IMR-90 (cell line): ENCODE data around the gene AJAP1. TPM values are rescaled to one million over a fixed set of nuclear protein-coding genes. Genes with fewer than 3 reads are reported as not detected.

Source experiments
- ATAC-seq: fragments of 200-7000 bp; cut with Tn5 transposase; 2 replicates; pipeline ENCODE4 v1.9.1; 2020; ENCODE audit warnings: low read depth, mild to moderate bottlenecking, moderate library complexity
- BruUV-seq: library from RNA; stranded (reverse); fragments of 400-500 nt; replicated peaks from 2 replicates; lab custom pipeline; 2021; lab: Mats Ljungman, UMichigan
- CTCF ChIA-PET: fragments of 300-600 bp; formaldehyde crosslinking; extraction: SDS; loops from one replicate; lab custom pipeline; 2021; ENCODE audit warnings: antibody characterized with exemption; lab: Yijun Ruan, JAX
- POLR2A ChIA-PET: fragments of 300-600 bp; sonication (Branson Sonifier 250); formaldehyde crosslinking; loops from one replicate; lab custom pipeline; 2022; ENCODE audit warnings: antibody characterized with exemption; ENCODE audit not compliant: unreplicated experiment; lab: Charles Lee
- DNase-seq: peaks from one replicate; pipeline ENCODE4 v3.0.0; 2013
- H2AFZ ChIP-seq: replicated peaks from 2 replicates; pipeline ENCODE3; 2013; ENCODE audit warnings: low read length, mild to moderate bottlenecking; ENCODE audit not compliant: poor library complexity
- H2AK5ac ChIP-seq: 2 replicates; pipeline ENCODE4 v1.6.1; 2013; ENCODE audit warnings: low read depth, low read length, inconsistent platforms
- H2AK9ac ChIP-seq: replicated peaks from 2 replicates; pipeline ENCODE3; 2013; ENCODE audit warnings: mild to moderate bottlenecking, low read depth, low read length, moderate library complexity; ENCODE audit not compliant: poor library complexity
- H2BK120ac ChIP-seq: 2 replicates; pipeline ENCODE4 v1.6.1; 2013; ENCODE audit warnings: low read depth, low read length, inconsistent platforms
- H2BK15ac ChIP-seq: 3 replicates; pipeline ENCODE4 v1.6.1; 2013; ENCODE audit warnings: low read depth, low read length, inconsistent platforms
- H2BK20ac ChIP-seq: 2 replicates; pipeline ENCODE4 v1.6.1; 2013; ENCODE audit warnings: low read depth, mild to moderate bottlenecking, inconsistent platforms, low read length, moderate library complexity
- H2BK5ac ChIP-seq: 2 replicates; pipeline ENCODE4 v1.6.1; 2013; ENCODE audit warnings: mild to moderate bottlenecking, low read depth, low read length, inconsistent platforms; ENCODE audit not compliant: poor library complexity, severe bottlenecking
- H3K14ac ChIP-seq: replicated peaks from 2 replicates; pipeline ENCODE4 v1.6.1; 2013; ENCODE audit warnings: low read depth, low read length, inconsistent platforms
- H3K18ac ChIP-seq: 2 replicates; pipeline ENCODE4 v1.6.1; 2013; ENCODE audit warnings: low read depth, low read length, control low read depth
- H3K23ac ChIP-seq: 2 replicates; pipeline ENCODE4 v1.6.1; 2013; ENCODE audit warnings: low read depth, low read length, inconsistent platforms
- H3K27ac ChIP-seq: 2 replicates; pipeline ENCODE4 v1.5.1; 2013; ENCODE audit warnings: mild to moderate bottlenecking, control low read depth, low read length; ENCODE audit not compliant: insufficient read depth
- H3K27me3 ChIP-seq: 2 replicates; pipeline ENCODE4 v1.6.1; 2013; ENCODE audit warnings: low read length; ENCODE audit not compliant: control insufficient read depth, insufficient read depth
- H3K36me3 ChIP-seq: 2 replicates; pipeline ENCODE4 v1.6.1; 2013; ENCODE audit warnings: low read length, mixed read lengths; ENCODE audit not compliant: control insufficient read depth, insufficient read depth
- H3K4ac ChIP-seq: 2 replicates; pipeline ENCODE4 v1.6.1; 2013; ENCODE audit warnings: low read depth, low read length, inconsistent platforms
- H3K4me1 ChIP-seq: 2 replicates; pipeline ENCODE4 v1.6.1; 2013; ENCODE audit warnings: low read length, mixed read lengths; ENCODE audit not compliant: control insufficient read depth, insufficient read depth
- H3K4me2 ChIP-seq: 2 replicates; pipeline ENCODE4 v1.6.1; 2013; ENCODE audit warnings: low read depth, mild to moderate bottlenecking, control low read depth, low read length, moderate library complexity
- H3K4me3 ChIP-seq: 2 replicates; pipeline ENCODE4 v1.5.1; 2013; ENCODE audit warnings: low read depth, mild to moderate bottlenecking, control low read depth, low read length, moderate library complexity; ENCODE audit not compliant: insufficient read depth
- H3K56ac ChIP-seq: 2 replicates; pipeline ENCODE4 v1.6.1; 2013; ENCODE audit warnings: low read length, inconsistent platforms; ENCODE audit not compliant: insufficient read depth; ENCODE audit errors: extremely low read depth
- H3K79me1 ChIP-seq, 2 experiments: 2 replicates each; pipeline ENCODE4 v1.6.1; 2013; ENCODE audit warnings: low read length in 2 of 2, inconsistent platforms in 1 of 2, low read depth in 1 of 2
- H3K9ac ChIP-seq: 2 replicates; pipeline ENCODE4 v1.6.1; 2013; ENCODE audit warnings: low read depth, low read length, control low read depth
- H3K9me1 ChIP-seq: 2 replicates; pipeline ENCODE4 v1.6.1; 2013; ENCODE audit warnings: low read length, inconsistent platforms; ENCODE audit not compliant: insufficient read depth
- H3K9me3 ChIP-seq: 2 replicates; pipeline ENCODE4 v1.6.1; 2013; ENCODE audit warnings: low read length; ENCODE audit not compliant: control insufficient read depth, insufficient read depth
- H4K20me1 ChIP-seq: 2 replicates; pipeline ENCODE4 v1.6.1; 2013; ENCODE audit warnings: low read length, inconsistent platforms; ENCODE audit not compliant: insufficient read depth
- H4K5ac ChIP-seq: 2 replicates; pipeline ENCODE4 v1.6.1; 2013; ENCODE audit warnings: mild to moderate bottlenecking, low read depth, low read length, control low read depth
- H4K8ac ChIP-seq, 2 experiments: 2 replicates each; pipeline ENCODE4 v1.6.1; 2013; ENCODE audit warnings: low read depth in 2 of 2, low read length in 2 of 2, control low read depth in 1 of 2, inconsistent platforms in 1 of 2
- H4K91ac ChIP-seq: 2 replicates; pipeline ENCODE4 v1.6.1; 2013; ENCODE audit warnings: low read depth, low read length, inconsistent platforms; ENCODE audit not compliant: insufficient read depth
- BHLHE40 ChIP-seq: fragments of 150-350 bp; IDR thresholded peaks from 2 replicates; pipeline ENCODE4 v1.6.1; 2016; ENCODE audit warnings: mild to moderate bottlenecking, low read depth, low read length
- CEBPB ChIP-seq: IDR thresholded peaks from 2 replicates; pipeline ENCODE4 v1.6.1; 2012; ENCODE audit warnings: low read depth, low read length, improper control_type of control experiment
- CHD1 ChIP-seq: IDR thresholded peaks from 2 replicates; pipeline ENCODE4 v1.6.1; 2012; ENCODE audit warnings: low read depth, low read length, improper control_type of control experiment
- CTCF ChIP-seq: conservative IDR thresholded peaks from 2 replicates; pipeline ENCODE4 v1.5.1; 2012; ENCODE audit warnings: mild to moderate bottlenecking, low read depth, low read length, improper control_type of control experiment
- ELK1 ChIP-seq: fragments of 150-350 bp; IDR thresholded peaks from 2 replicates; pipeline ENCODE4 v1.6.1; 2016; ENCODE audit warnings: low read depth, mild to moderate bottlenecking, low read length, moderate library complexity, borderline replicate concordance
- FOS ChIP-seq: fragments of 150-350 bp; IDR thresholded peaks from 2 replicates; pipeline ENCODE4 v1.6.1; 2016; ENCODE audit warnings: low read depth, low read length
- MAFK ChIP-seq: IDR thresholded peaks from 2 replicates; pipeline ENCODE4 v1.6.1; 2012; ENCODE audit warnings: low read depth, low read length, improper control_type of control experiment
- MAZ ChIP-seq: IDR thresholded peaks from 2 replicates; pipeline ENCODE4 v1.6.1; 2012; ENCODE audit warnings: low read depth, mild to moderate bottlenecking, low read length, improper control_type of control experiment, moderate library complexity, borderline replicate concordance
- MXI1 ChIP-seq: IDR thresholded peaks from 2 replicates; pipeline ENCODE4 v1.6.1; 2012; ENCODE audit warnings: low read depth, mild to moderate bottlenecking, low read length, moderate library complexity, borderline replicate concordance
- NFE2L2 ChIP-seq: fragments of 150-350 bp; IDR thresholded peaks from 2 replicates; pipeline ENCODE4 v1.6.1; 2016; ENCODE audit warnings: low read depth, mild to moderate bottlenecking, low read length
- POLR2A ChIP-seq: IDR thresholded peaks from 2 replicates; pipeline ENCODE4 v1.6.1; 2012; ENCODE audit warnings: mild to moderate bottlenecking, low read depth, low read length
- RAD21 ChIP-seq: IDR thresholded peaks from 2 replicates; pipeline ENCODE4 v1.6.1; 2012; ENCODE audit warnings: low read length, improper control_type of control experiment
- RCOR1 ChIP-seq: IDR thresholded peaks from 2 replicates; pipeline ENCODE4 v1.6.1; 2012; ENCODE audit warnings: mild to moderate bottlenecking, low read length, improper control_type of control experiment; ENCODE audit not compliant: insufficient replicate concordance
- RFX5 ChIP-seq: IDR thresholded peaks from 2 replicates; pipeline ENCODE4 v1.8.0; 2012; ENCODE audit warnings: low read depth, mild to moderate bottlenecking, low read length, moderate library complexity
- SMC3 ChIP-seq: fragments of 150-350 bp; IDR thresholded peaks from 2 replicates; pipeline ENCODE4 v1.6.1; 2016; ENCODE audit warnings: low read depth, mild to moderate bottlenecking, antibody characterized with exemption, low read length, moderate library complexity
- USF2 ChIP-seq: fragments of 150-350 bp; IDR thresholded peaks from 2 replicates; pipeline ENCODE4 v1.6.1; 2017; ENCODE audit warnings: mild to moderate bottlenecking, antibody characterized with exemption, low read length, low read depth
- WGBS, 2 experiments: methylation state at CpG; one replicate each; pipeline versions ENCODE4 v1.1.5 to v1.1.7; 2013; ENCODE audit warnings: missing lambda C conversion rate in 2 of 2; ENCODE audit not compliant: insufficient read length in 1 of 2; ENCODE audit errors: extremely low coverage in 2 of 2; 5-methylcytosine and 5-hydroxymethylcytosine counted together
- dilution Hi-C: fragments of 300-500 bp; cut with HindIII; formaldehyde crosslinking; loops from one replicate; pipeline ENCODE4 v1.14.3; 2018; ENCODE audit warnings: low sequenced_read_pairs; ENCODE audit not compliant: unreplicated experiment
- in situ Hi-C: fragments of 300-500 bp; cut with MboI; formaldehyde crosslinking; loops from 3 replicates; pipeline ENCODE4 v1.14.3; 2019; ENCODE audit warnings: low sequenced_read_pairs, inconsistent platforms, mixed read lengths
- intact Hi-C: fragments of 100-400 bp; cut with micrococcal nuclease; formaldehyde crosslinking; loops from 2 replicates; pipeline ENCODE4 v1.10.0; 2022
- polyA plus RNA-seq, 3 experiments: library from polyadenylated mRNA; depleted of rRNA; stranded (reverse); fragments of >200 nt; gene quantifications; 2 replicates each; pipeline ENCODE4 v1.2.3, GENCODE V29; 2012; ENCODE audit warnings: low replicate concordance in 1 of 3
- total RNA-seq: library from RNA; depleted of rRNA; stranded (reverse); fragments of >200 nt; gene quantifications from 2 replicates; pipeline ENCODE4 v1.2.3, GENCODE V29; 2012

Gene AJAP1
- total and polyA plus RNA-seq, 2 of the 4 experiments (the other 2 are of a cell fraction): under 0.01 to 0.02 TPM

DNA sequence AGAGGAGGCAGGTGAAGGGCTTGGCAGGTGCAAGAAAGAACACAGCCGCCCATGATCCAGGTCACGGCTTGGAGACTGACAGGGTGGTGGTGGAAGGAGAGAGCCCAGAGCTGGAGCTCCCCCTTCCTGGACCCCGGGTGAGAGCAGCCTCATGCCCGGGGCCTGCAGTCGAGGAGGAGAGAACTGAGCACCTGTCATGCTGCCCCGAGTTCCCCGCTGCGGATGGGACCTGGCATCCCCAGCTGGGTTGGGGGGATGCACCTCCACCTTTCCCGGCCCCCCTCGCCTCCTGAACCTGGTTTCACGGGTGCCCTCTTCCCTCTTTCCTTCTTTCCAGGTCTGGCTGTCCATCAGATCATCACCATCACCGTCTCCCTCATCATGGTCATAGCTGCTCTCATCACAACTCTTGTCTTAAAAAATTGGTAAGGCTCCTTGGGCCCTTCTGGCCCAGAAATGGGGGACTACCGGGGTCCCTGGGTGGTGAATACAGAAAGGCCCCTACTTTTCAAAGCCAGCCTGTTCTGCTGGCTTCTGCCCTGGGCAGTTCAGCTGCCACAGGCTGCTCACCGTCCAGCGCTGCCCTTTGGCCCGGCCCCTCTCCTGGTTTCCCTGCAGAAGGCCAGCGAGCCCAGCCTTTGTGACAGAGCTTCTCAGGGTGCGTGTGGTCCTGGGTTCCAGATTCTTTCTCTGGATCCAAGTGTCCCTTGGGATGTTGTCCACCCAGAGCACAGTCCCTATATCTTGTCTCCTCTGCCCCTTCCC is 115.3 kb downstream of the AJAP1 start:
- no TSS peak for BruUV-seq
- in situ Hi-C loops: no loop called here

More for the DNA sequence above, 115.3 kb downstream of the AJAP1 start:
- Histone ChIP-seq H3K9me1 (no peaks in the 10 kb centered on the region), H3K14ac (no peak overlapping the region), H3K23ac (no peak overlapping the region), H2BK5ac (no peak overlapping the region), H3K27ac (no peak overlapping the region), H3K56ac (no peak overlapping the region), H2AK9ac (no peak overlapping the region), H2BK20ac (no peak overlapping the region), H3K36me3 (no peaks in the 10 kb centered on the region), H3K79me1 (no peaks in the 10 kb centered on the region), H2BK15ac (no peak overlapping the region), H3K18ac (no peak overlapping the region), H3K4me3 (no peak overlapping the region), H2BK120ac (no peak overlapping the region), H4K91ac (no peak overlapping the region), H3K27me3 (no peaks in the 10 kb centered on the region), H3K9ac (no peak overlapping the region), H4K8ac (no peak overlapping the region), H3K9me3 (peaks cover 46% of the 10 kb centered on the region), H2AFZ (no peak overlapping the region), H3K4me1 (no peaks in the 10 kb centered on the region), H4K20me1 (no peaks in the 10 kb centered on the region), H3K4me2 (no peak overlapping the region), H4K5ac (no peak overlapping the region), H2AK5ac (no peak overlapping the region), H3K4ac (no peak overlapping the region)
- dilution Hi-C loops: no loop called here
- 43% methylated on average over 8 of the region's 18 CpGs; no CpG with 5 or more reads in 1 of the 2 experiments for WGBS, 2 experiments
- TF ChIP-seq BHLHE40: no peak
- no peak for TF ChIP-seq NFE2L2
- TF ChIP-seq MAFK: no peak
- no peak for TF ChIP-seq USF2
- no peak for TF ChIP-seq MAZ
- TF ChIP-seq MXI1: no peak
- TF ChIP-seq RFX5: no peak
- no peak for TF ChIP-seq CTCF
- TF ChIP-seq POLR2A: no peak
- TF ChIP-seq RAD21: no peak
- no peak for TF ChIP-seq ELK1
- no peak for TF ChIP-seq RCOR1
- TF ChIP-seq CEBPB: no peak
- no peak for TF ChIP-seq FOS
- no peak for TF ChIP-seq SMC3
- no peak for TF ChIP-seq CHD1
- DNase-seq (no peak), ATAC-seq (no peak)
- intact Hi-C loops: no loop called here
- POLR2A ChIA-PET: no interaction called here
- CTCF ChIA-PET: no interaction called here
